Skeletal muscle tissue (tissue), 4 donors: ENCODE data around the gene DHTKD1. TPM values are rescaled to one million over a fixed set of nuclear protein-coding genes. Genes with fewer than 3 reads are reported as not detected.
"Not testable (repeated sequence)": the region's sequence is repeated elsewhere in the genome, so short reads cannot be mapped to it uniquely, and the experiment has no call there.

Experiments used
- H3K27ac ChIP-seq: one replicate; pipeline ENCODE4 v1.7.0; 2013; ENCODE audit warnings: mild to moderate bottlenecking, low read depth, low read length, inconsistent platforms
- H3K27me3 ChIP-seq, 3 donors: one replicate each; pipeline ENCODE4 v1.7.0; 2013; ENCODE audit warnings: low read length in 3 of 3; ENCODE audit not compliant: control insufficient read depth in 3 of 3, insufficient read depth in 3 of 3
- H3K36me3 ChIP-seq, 3 donors: one replicate each; pipeline ENCODE4 v1.7.0; 2013; ENCODE audit warnings: low read length in 3 of 3; ENCODE audit not compliant: control insufficient read depth in 3 of 3, insufficient read depth in 3 of 3
- H3K4me1 ChIP-seq, 3 donors: one replicate each; pipeline ENCODE4 v1.7.0; 2013; ENCODE audit warnings: low read length in 3 of 3, mild to moderate bottlenecking in 3 of 3; ENCODE audit not compliant: control insufficient read depth in 3 of 3, insufficient read depth in 3 of 3
- H3K4me3 ChIP-seq, 3 donors: one replicate each; pipeline ENCODE4 v1.7.0; 2013; ENCODE audit warnings: low read length in 3 of 3
- H3K9ac ChIP-seq, 3 donors: one replicate each; pipeline ENCODE4 v1.7.0; 2013; ENCODE audit warnings: low read length in 3 of 3, mild to moderate bottlenecking in 3 of 3, moderate library complexity in 2 of 3, low read depth in 1 of 3
- H3K9me3 ChIP-seq, 3 donors: one replicate each; pipeline ENCODE4 v1.7.0; 2013; ENCODE audit warnings: low read length in 3 of 3; ENCODE audit not compliant: control insufficient read depth in 3 of 3
- total RNA-seq: library from RNA; depleted of rRNA; stranded (reverse); fragments of >200 nt; gene quantifications from one replicate; pipeline ENCODE4 v1.2.3, GENCODE V29; 2014
- donor health status: Osteomylitis.

DHTKD1 gene
- total RNA-seq, 1 donor from 2014 or later, result 38.1 TPM

- Histone ChIP-seq H3K36me3 (no peaks in the 10 kb centered on the region), H3K4me1 (no peaks in the 10 kb centered on the region), H3K27ac (no peak overlapping the region), H3K9ac (no peak overlapping the region), H3K9me3 (no peaks in the 10 kb centered on the region), H3K27me3 (no peaks in the 10 kb centered on the region), H3K4me3 (no peak overlapping the region)
These were observed 5.8 kb upstream of the DHTKD1 start for GRCh38 chr10:12062754-12063482.

- Histone ChIP-seq H3K9ac (no peak overlapping the region), H3K4me3 (no peak overlapping the region)
These were observed 5.3 kb upstream of the DHTKD1 start for GRCh38 chr10:12063483-12063818.

GRCh38 chr10:12067336-12067735 is 1.4 kb upstream of the DHTKD1 start:
- Histone ChIP-seq H3K9ac (no peak overlapping the region), H3K27me3 (no peaks in the 10 kb centered on the region), H3K4me3 (no peak overlapping the region), H3K9me3 (no peaks in the 10 kb centered on the region), H3K36me3 (no peaks in the 10 kb centered on the region), H3K27ac (no peak overlapping the region), H3K4me1 (peaks cover 5 to 6% (median 5%) of the 10 kb centered on the region in 3 donors)

More at GRCh38 chr10:12063483-12063818, 5.3 kb upstream of the DHTKD1 start:
- no peaks in the 10 kb centered on the region for H3K4me1 ChIP-seq
- no peaks in the 10 kb centered on the region for H3K9me3 ChIP-seq
- H3K36me3 ChIP-seq, result no peaks in the 10 kb centered on the region
- H3K27me3 ChIP-seq, result no peaks in the 10 kb centered on the region
- no peak overlapping the region for H3K27ac ChIP-seq

- H3K27ac ChIP-seq, H3K9me3 ChIP-seq, H3K9ac ChIP-seq, H3K36me3 ChIP-seq, H3K27me3 ChIP-seq, H3K4me3 ChIP-seq, H3K4me1 ChIP-seq: not testable (repeated sequence)
These were observed 2.7 kb downstream of the DHTKD1 start for GRCh38 chr10:12071441-12071840.

- Histone ChIP-seq H3K27ac (no peak overlapping the region), H3K9ac (no peak overlapping the region), H3K4me1 (peaks cover 5 to 7% (median 6%) of the 10 kb centered on the region in 3 donors), H3K27me3 (no peaks in the 10 kb centered on the region), H3K4me3 (no peak overlapping the region), H3K9me3 (no peaks in the 10 kb centered on the region), H3K36me3 (peaks cover 0 to 2% (median 0%) of the 10 kb centered on the region in 3 donors)
These were observed 4.8 kb downstream of the DHTKD1 start for GRCh38 chr10:12073526-12073925.

GRCh38 chr10:12077580-12078180 is 8.9 kb downstream of the DHTKD1 start:
- peaks cover 0 to 2% (median 0%) of the 10 kb centered on the region in 3 donors for H3K4me1 ChIP-seq
- no peak overlapping the region for H3K9ac ChIP-seq
- H3K9me3 ChIP-seq, result no peaks in the 10 kb centered on the region
- no peaks in the 10 kb centered on the region for H3K27me3 ChIP-seq
- no peak overlapping the region for H3K4me3 ChIP-seq
- H3K36me3 ChIP-seq, result peaks cover 0 to 5% (median 4%) of the 10 kb centered on the region in 3 donors
- H3K27ac ChIP-seq, result no peak overlapping the region

GRCh38 chr10:12081470-12081869 is 12.7 kb downstream of the DHTKD1 start:
- no peak overlapping the region for H3K9ac ChIP-seq
- H3K4me1 ChIP-seq, result peaks cover 0 to 2% (median 0%) of the 10 kb centered on the region in 3 donors
- no peaks in the 10 kb centered on the region for H3K27me3 ChIP-seq
- H3K9me3 ChIP-seq, result no peaks in the 10 kb centered on the region
- peaks cover 10 to 12% (median 10%) of the 10 kb centered on the region in 3 donors for H3K36me3 ChIP-seq
- H3K4me3 ChIP-seq, result no peak overlapping the region
- H3K27ac ChIP-seq, result no peak overlapping the region

GRCh38 chr10:12081879-12082557 is 13.3 kb downstream of the DHTKD1 start:
- H3K27ac ChIP-seq, result no peak overlapping the region
- H3K27me3 ChIP-seq, result no peaks in the 10 kb centered on the region
- H3K9me3 ChIP-seq, result no peaks in the 10 kb centered on the region
- H3K4me3 ChIP-seq, result no peak overlapping the region
- H3K4me1 ChIP-seq, result peaks cover 0 to 2% (median 0%) of the 10 kb centered on the region in 3 donors
- peaks cover 10 to 17% (median 15%) of the 10 kb centered on the region in 3 donors for H3K36me3 ChIP-seq
- H3K9ac ChIP-seq, result no peak overlapping the region

GRCh38 chr10:12088919-12089318 is 20.2 kb downstream of the DHTKD1 start:
- Histone ChIP-seq H3K9me3 (no peaks in the 10 kb centered on the region), H3K36me3 (peaks cover 33 to 55% (median 49%) of the 10 kb centered on the region in 3 donors)

GRCh38 chr10:12091421-12091820 is 22.7 kb downstream of the DHTKD1 start:
- Histone ChIP-seq H3K36me3 (peaks cover 25 to 55% (median 48%) of the 10 kb centered on the region in 3 donors), H3K27ac (no peak overlapping the region), H3K4me1 (no peaks in the 10 kb centered on the region), H3K9ac (no peak overlapping the region), H3K4me3 (no peak overlapping the region), H3K9me3 (no peaks in the 10 kb centered on the region), H3K27me3 (no peaks in the 10 kb centered on the region)

More at GRCh38 chr10:12088919-12089318, 20.2 kb downstream of the DHTKD1 start:
- H3K4me1 ChIP-seq, result no peaks in the 10 kb centered on the region
- H3K27ac ChIP-seq, result no peak overlapping the region
- H3K27me3 ChIP-seq, result no peaks in the 10 kb centered on the region
- no peak overlapping the region for H3K9ac ChIP-seq
- no peak overlapping the region for H3K4me3 ChIP-seq
